DLD1 (cell line): ENCODE results near the gene FARSB.
"Not testable (repeated sequence)": the region's sequence is repeated elsewhere in the genome, so short reads cannot be mapped to it uniquely, and the experiment has no call there.

ENCODE experiments used
- in situ Hi-C: cut with HindIII; loops from 2 replicates; pipeline ENCODE4 v1.10.0; 2017; ENCODE audit warnings: low sequenced_read_pairs

FARSB gene

GRCh38 chr2:222610746-222611145 is 45.1 kb downstream of the FARSB start:
- in situ Hi-C loops, result loop anchor here (25.0 kb wide), 1 partner anchor 298 kb away; a partner anchor contains a TSS

DNA sequence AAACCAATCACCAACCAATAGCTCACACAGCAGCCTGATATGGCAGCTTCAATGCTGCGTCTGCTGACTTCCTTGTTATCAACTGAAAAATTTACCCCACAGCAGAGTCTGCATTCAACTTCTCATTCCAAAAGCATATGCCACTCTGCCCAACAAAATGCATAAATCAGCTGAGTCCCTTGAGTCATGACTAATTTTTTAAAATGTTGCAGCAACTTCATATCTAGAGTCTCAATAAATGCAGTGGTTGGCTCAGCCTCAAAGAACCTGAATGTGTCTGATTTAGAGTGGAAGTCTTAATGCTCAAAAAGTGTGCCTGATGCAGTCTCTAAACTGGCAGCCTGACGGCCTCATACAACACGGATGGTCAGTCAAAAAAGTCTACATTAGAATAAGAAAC is 46.5 kb downstream of the FARSB start:
- in situ Hi-C loops, result loop anchor here (25.0 kb wide), 1 partner anchor 297 kb away; a partner anchor contains a TSS

GRCh38 chr2:222608081-222608480 is 47.8 kb downstream of the FARSB start:
- in situ Hi-C loops, result loop anchor here (25.0 kb wide), 1 partner anchor 296 kb away; a partner anchor contains a TSS

DNA sequence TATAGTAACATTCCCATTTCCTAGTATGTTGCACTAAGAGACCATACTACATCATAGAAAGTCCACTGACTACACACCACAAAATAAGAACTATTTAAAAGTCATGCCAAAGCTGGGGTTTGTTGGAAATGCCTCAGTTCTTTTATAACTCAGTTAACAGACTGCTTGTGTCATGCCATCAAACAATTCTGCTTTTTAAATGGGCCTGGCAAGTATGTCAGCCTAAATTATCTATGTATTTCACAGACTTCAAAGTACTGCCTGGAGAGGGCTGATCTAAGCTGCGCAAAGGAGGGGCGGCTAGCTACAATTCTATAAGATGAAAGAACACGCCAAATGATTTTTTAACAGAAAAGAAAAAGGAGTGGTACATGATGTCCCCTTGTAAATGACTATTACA is 49.6 kb downstream of the FARSB start:
- in situ Hi-C loops, result loop anchor here (25.0 kb wide), 1 partner anchor 294 kb away; a partner anchor contains a TSS

DNA sequence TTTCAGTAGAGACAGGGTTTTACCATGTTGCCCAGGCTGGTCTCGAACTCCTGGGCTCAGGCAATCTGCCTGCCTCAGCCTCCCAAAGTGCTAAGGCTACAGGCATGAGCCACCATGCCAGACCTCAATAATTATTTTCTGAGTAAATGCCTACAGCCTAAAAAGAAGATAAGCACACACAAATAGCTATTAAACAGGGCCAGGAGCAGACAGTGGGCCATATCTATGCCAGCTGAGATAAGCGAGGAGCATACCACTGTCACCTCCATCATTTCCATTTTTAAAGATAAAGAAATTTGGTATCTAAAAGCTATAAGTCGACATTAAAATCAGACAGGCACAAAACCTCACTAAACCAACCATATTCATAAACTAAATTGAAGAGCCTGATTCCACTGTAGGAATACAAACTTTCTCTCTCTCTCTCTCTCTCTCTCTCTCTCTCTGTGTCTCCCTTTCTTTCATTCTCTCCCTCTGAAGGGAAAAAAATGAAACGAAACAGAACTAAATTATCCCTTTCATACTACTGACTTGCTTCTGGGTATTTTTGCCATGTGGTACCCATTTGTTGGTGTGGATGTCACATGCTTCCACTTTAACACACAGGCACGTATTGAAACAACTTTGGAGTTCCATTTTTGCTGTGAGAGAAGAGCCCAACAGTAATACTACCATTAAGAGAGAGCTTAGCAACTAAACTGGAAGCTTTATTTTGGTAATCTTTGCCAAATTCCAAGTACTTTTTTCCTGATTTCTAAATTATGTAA is 51.0 kb downstream of the FARSB start:
- in situ Hi-C loops, result loop anchor here (25.0 kb wide), 1 partner anchor 293 kb away; a partner anchor contains a TSS

GRCh38 chr2:222603501-222603900 is 52.4 kb downstream of the FARSB start:
- in situ Hi-C loops, result loop anchor here (25.0 kb wide), 1 partner anchor 291 kb away; a partner anchor contains a TSS

- in situ Hi-C loops, result no loop called here
Measured at GRCh38 chr2:222598611-222599010, 57.3 kb downstream of the FARSB start.

- in situ Hi-C loops, result no loop called here
Measured at GRCh38 chr2:222595581-222595980, 60.3 kb downstream of the FARSB start.

GRCh38 chr2:222594679-222595078 is 61.2 kb downstream of the FARSB start:
- in situ Hi-C loops, result no loop called here

GRCh38 chr2:222592176-222592575 is 63.7 kb downstream of the FARSB start:
- in situ Hi-C loops, result no loop called here

DNA sequence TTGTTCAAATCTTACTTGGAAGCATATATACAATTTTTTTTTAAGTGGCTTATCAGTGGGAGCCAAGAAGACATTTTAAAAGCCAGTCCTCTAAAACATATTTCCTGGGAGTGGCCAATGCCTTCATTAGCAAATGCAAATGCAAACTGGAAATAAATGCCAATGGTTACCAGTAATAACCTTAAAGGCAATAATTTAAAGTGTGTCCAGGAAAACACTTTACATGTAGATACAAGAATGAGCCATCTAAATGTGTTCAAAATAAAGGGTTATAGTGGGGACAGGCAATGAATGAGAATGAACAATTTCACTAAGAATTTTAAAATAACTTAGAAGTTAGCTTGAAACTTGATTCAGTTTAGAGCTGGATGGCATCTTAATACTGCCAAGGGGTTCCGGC is 64.2 kb downstream of the FARSB start:
- in situ Hi-C loops, result no loop called here

- in situ Hi-C loops, result not testable (repeated sequence)
Measured at GRCh38 chr2:222584589-222584988, 71.3 kb downstream of the FARSB start.

DNA sequence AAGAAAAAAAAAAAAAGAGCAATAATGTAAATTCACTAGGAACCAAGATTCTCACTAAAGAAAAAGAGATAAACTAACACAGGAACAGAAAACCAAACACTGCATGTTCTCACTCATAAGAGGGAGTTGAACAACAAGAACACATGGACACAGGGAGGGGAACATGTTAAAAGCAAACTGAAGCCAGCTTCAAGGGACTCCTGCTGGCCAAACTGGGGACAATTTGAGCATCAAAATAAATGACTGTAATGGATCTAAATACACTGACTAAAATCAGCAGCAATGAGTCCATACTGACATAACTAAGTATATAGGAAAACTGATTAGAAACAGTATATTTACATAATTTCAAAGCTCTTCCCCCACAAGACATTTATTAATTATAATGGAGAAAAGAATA is 73.0 kb downstream of the FARSB start:
- in situ Hi-C loops, result no loop called here

DNA sequence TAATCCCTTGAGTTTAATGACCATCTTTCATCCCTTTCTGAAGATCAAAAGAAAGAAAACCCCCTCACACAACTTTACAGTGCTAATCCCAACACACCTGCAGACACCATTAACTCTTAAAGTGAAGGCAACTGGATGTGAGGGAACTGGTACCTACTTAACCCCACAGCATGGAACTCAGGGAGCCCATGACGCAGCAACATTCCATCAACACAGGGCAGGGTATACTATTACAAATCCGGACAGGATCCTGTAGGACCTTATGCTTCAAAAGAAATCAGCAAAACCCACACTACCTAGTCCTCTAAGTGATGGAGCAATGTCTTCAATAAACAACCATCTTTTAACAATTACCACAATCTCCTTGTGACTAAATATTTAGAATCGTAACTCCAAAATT is 78.6 kb downstream of the FARSB start:
- in situ Hi-C loops, result no loop called here

DNA sequence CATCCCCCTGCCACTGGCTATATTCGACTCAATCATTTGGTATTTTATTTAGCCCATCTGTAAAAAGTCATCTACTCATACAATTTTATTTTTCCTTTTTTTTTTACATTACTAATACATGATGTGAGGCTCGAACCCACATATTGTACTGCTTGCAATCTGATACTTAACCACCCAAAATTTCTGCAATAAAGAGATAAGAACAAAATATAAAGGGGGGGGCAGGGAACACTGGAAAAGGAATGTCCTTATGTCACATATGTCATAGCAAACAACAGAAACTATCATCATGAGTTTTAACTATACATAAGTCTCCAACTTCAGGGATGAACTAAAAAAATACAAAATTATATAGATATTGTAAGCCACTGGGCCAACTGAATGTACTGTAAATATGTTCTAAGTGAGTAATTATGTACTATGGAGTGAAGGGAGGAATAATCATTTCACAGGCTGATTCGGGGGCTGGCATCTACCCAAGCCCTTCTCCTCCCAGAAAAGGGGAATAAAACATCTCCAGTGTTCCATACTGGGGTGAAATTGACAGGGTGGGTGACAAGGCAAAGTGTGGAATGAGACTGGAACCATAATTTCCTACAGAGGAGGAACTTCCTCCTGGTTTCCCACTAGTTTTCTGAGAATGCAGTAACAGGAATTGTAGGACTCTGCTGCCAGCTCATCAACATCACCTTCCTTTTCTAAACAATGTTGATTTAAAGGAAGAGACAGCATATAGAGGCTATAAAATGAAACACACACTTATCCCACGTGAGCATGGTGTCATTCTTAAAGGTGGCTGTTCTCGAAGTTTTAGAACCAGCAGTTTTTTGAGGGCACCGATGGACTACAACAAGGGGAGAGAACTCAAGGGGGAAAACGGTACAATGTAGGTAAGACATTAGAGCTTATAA is 79.5 kb downstream of the FARSB start:
- in situ Hi-C loops, result no loop called here

GRCh38 chr2:222575618-222576017 is 80.3 kb downstream of the FARSB start:
- in situ Hi-C loops, result no loop called here

GRCh38 chr2:222572751-222573174 is 83.1 kb downstream of the FARSB start:
- in situ Hi-C loops, result no loop called here

GRCh38 chr2:222572264-222572721 is 83.6 kb downstream of the FARSB start:
- in situ Hi-C loops, result no loop called here

- in situ Hi-C loops, result no loop called here
Measured at GRCh38 chr2:222569826-222570225, 86.1 kb downstream of the FARSB start.

DNA sequence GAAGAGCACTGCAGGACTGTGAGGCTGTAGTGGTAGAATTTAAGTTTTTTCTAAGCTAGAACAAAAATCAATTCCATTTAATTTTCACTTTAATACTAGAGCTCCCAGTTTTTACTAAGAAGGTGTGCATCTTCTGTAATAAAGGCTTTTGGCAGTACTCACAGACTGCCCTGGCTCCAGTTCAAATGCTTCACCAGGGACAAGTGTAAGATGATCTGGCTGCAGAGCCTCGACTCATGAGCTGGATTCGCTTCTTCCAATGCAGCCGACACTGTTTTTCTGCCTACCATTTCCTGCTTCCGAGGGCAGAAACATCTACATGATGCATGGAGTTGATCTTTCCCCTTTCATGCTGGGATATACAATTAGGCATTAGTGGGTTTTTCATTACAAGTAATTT is 87.0 kb downstream of the FARSB start:
- in situ Hi-C loops, result no loop called here

DNA sequence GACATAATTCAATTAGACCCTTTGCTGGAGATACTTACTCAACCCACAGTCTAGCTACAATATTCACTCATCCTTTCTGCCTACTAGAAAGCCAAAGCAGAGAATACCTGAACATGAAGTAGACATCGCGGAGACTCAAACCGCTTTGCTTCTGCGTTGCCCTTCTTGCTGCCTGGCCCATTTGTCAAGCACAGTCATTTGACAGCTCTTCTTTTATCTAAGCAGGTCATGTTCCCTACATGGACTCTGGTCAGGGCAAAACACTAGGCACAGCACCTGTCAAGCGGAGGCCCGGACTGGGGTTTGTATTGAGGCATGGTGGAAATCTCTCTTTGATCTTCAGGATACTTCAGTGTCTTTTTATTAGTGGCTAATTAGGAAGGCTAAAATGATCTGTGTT is 89.7 kb downstream of the FARSB start:
- in situ Hi-C loops, result no loop called here
